Hypothalamus (tissue), 51 donors: Measurements from ENCODE around the gene NANOG.
A peak's percentile ranks its signal among the peaks of the same experiment; 100 is the strongest.
"Not testable (repeated sequence)": the region's sequence is repeated elsewhere in the genome, so short reads cannot be mapped to it uniquely, and the experiment has no call there.

Source experiments
- DNase-seq, 51 donors: peaks; one replicate each; lab custom pipeline; 2025; lab: John Stamatoyannopoulos, UW

NANOG gene

GRCh38 chr12:7798750-7799308 lies 9.6 kb downstream of the NANOG start:
- not testable (repeated sequence) for DNase-seq

- no peak for DNase-seq
Measured at GRCh38 chr12:7801460-7801859, 12.3 kb downstream of the NANOG start.

- not testable (repeated sequence) for DNase-seq
Measured at GRCh38 chr12:7806319-7806718, 17.1 kb downstream of the NANOG start.

GRCh38 chr12:7806863-7807487 lies 17.8 kb downstream of the NANOG start:
- peak in 34 of 51 donors; percentile 0 to 49 (median 18) for DNase-seq

DNA sequence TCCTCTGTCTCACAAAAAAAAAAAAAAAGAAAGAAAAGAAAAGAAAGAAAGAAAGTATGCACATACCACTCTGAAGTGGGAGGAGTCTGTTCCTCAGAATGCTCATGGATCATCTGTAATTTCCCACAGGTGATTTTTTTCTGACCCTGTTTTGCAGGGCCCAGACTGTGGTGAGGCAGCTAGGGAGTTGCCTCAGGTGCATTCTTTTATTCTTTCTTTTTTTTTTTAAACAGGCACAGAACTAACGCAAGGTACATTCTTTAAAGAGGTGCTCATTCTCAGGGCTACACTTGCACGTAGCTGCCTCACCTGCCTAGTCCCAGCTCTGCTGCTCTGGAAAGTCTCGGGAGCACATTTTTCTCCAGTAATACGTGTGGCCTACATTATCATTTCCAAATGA lies 36.6 kb downstream of the NANOG start:
- not testable (repeated sequence) for DNase-seq

GRCh38 chr12:7829737-7830136 lies 40.5 kb downstream of the NANOG start:
- not testable (repeated sequence) for DNase-seq

- DNase-seq = peak in 5 of 51 donors; percentile 1 to 5 (median 2)
Measured at GRCh38 chr12:7832059-7832696, 43.0 kb downstream of the NANOG start.

- not testable (repeated sequence) for DNase-seq
Measured at GRCh38 chr12:7833201-7833600, 44.0 kb downstream of the NANOG start.

DNA sequence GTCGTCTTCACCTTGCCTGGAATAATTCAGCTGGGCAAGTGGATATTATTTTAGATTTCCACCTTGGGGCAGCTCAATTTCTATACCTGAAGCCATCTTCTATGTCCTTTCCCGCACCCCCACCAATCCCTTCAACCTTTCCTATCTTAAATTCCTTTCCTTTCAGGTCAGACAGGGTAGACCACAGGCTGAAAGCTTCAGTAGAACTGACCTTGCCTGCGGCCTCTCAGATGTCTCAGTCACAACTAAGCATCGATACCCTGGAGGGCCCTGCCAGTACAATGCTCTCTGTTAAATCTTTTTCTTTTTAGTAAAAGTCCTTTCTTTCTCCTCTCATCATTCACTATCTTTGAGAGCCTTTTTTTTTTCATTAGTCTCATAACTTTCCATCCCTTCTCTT lies 44.6 kb downstream of the NANOG start:
- no peak for DNase-seq

DNA sequence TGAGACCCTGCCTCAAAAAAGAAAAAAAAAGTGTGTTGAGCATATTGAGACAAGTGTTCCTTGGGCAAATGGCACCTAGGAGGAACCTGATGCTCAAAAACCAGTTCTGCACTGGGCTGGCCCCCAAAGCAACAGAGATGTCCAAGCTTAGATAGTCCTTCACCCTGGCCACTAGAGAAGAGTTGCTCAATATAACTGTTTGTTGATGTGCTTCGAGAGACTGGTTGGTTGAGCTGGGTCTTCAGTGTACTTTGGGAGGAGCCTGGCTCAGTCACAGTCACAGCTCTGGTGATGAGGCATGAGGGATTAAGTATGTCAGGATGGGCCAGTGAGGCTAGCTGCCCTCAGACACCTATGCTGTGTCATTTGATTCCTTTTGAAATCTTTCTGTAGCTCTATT lies 45.5 kb downstream of the NANOG start:
- DNase-seq = no peak

GRCh38 chr12:7835116-7835515 lies 45.9 kb downstream of the NANOG start:
- no peak for DNase-seq

GRCh38 chr12:7835766-7836165 lies 46.6 kb downstream of the NANOG start:
- DNase-seq = no peak

GRCh38 chr12:7837366-7837765 lies 48.2 kb downstream of the NANOG start:
- DNase-seq = no peak

DNA sequence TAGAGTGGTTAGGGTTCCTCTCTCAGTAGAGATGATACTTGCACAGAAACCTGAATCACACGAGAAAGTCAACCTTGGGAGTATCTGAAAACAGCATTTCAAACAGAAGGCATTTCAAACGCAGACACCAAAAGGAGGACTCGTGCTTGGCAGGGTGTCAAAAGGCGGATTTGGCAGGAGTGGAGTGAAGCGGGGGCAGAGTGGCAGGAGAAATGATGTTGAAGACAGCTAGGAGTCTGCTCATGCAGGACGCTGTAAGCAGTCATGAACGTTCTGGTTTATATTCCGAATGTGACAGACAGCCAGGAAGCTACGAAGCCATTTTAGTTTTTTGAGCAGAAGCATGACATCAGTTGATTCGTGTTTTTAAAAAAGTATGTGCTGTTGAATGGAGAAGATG lies 50.0 kb downstream of the NANOG start:
- peak in 17 of 51 donors; percentile 1 to 81 (median 7) for DNase-seq

DNA sequence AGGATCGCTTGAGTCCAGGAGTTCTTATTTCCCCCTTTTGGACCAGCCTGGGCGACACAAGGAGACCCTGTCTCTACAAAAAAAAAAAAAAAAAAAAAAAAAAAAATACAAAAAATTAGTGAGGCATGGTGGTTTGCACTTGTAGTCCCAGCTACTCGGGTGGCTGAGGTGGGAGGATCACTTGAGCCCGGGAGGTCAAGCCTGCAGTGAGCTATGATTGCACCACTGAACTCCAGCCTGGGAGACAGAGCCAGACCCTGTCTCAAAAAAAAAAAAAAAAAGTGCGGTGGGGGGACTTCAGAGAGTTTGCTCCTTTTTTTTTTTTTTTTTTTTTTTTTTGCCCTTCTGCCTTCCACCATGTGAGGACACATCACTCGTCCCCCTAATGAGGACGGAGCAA lies 50.6 kb downstream of the NANOG start:
- not testable (repeated sequence) for DNase-seq

DNA sequence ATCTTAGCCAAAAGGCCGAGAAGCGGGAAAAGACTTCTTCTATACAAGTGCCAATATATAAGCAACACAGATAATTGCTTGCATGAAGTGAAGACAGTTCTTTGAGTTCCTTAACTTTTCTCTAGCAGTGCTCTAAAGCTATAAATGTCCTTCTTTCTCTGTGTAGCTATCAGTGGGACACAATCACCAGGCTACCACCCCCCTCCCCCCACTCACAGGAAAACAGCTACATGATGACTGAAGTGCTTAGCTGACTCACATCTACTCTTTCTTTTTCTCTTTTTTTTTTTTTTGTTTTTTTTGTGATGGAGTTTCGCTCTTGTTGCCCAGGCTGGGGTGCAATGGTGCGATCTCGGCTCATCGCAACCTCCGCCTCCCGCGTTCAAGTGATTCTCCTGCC lies 53.2 kb downstream of the NANOG start:
- DNase-seq = not testable (repeated sequence)

- peak in 1 of 51 donors; percentile 2 for DNase-seq
Measured at GRCh38 chr12:7843149-7843548, 53.9 kb downstream of the NANOG start.

GRCh38 chr12:7843583-7843982 lies 54.4 kb downstream of the NANOG start:
- DNase-seq = not testable (repeated sequence)

DNA sequence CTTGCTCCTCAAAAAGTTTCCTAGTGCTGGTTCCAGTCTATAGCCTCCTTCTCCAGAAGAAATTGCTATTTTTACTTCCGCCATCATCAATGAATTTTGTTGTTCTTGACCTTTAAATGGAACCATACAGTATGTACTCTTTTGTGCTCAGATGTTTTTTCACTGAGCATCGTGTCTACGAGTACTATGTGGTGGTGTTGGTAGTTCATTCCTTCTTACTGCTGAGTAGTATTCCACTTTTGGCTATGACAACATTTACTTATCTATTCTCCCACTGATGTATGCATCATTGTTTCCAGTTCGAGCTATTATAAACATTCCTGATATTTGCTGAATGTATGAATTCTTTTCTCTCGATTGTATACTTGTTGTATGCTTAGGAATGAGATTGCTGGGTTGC lies 54.9 kb downstream of the NANOG start:
- DNase-seq = no peak

DNA sequence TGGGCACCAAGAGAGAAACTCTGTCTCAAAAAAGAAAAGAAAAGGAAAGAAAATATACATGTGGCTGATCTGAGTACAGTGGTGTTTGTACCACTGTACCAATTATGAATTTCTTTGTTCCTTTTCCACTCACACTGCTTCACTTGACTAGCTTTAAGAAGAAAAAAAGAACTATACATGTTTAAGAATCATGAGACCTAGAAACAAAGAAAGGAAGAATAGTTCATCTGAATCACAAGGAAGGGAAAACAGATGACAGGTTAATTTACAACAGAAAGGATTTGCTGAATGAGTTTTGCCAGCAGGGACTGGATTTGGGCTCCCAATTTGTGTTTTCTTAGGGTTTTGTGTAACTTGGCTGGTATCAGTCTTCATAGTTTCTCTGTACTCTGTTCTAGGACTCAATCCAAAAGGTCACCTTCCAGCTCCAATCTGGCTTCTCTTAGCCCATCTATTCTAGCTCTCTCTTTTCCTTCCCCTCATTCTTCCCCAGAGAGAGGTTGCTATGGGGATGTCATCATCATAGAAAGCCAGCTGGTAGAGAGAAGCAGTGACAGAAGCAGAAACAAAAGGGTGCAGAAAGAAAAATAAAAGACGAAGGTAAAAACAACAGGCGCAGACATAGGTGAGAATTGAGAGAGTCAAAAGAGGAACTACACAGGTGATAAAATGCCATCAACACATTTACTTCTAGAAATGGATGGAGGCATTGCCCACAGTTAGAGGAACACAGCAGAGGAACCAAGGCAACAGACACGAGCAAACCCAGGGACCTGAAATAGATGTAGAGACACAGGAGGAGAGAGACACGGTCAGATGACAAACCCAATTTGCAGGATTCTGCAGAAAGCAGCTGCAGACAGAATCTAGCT lies 58.3 kb downstream of the NANOG start:
- peak in 2 of 51 donors; percentile 5 to 29 for DNase-seq

DNA sequence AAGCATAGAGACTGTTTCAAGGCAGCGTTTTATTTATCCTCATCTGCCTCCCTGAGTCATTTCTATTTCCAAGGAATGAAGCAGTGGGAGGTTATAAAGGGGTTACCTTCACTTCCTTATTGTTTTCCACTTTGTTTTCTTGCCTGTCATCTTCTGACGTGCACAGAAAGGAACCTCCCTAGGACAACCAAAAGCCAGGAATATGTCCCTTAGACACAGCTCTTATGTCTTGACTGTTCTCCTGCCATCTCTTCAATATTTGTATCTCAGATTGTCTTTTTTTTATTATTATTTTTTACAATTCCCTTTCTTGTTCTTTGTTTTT lies 58.9 kb downstream of the NANOG start:
- DNase-seq = not testable (repeated sequence)
